ENCODE results near the gene ST3GAL6. TPM values are rescaled to one million over a fixed set of nuclear protein-coding genes. Genes with fewer than 3 reads are reported as not detected.
A peak's percentile ranks its signal among the peaks of the same experiment; 100 is the strongest.

The ST3GAL6 gene
- total and polyA plus RNA-seq, 2 of the 13 experiments (the other 11 are each of a cell fraction or from before 2014, with no cell fraction given) = 17.5 to 23.2 TPM

DNA sequence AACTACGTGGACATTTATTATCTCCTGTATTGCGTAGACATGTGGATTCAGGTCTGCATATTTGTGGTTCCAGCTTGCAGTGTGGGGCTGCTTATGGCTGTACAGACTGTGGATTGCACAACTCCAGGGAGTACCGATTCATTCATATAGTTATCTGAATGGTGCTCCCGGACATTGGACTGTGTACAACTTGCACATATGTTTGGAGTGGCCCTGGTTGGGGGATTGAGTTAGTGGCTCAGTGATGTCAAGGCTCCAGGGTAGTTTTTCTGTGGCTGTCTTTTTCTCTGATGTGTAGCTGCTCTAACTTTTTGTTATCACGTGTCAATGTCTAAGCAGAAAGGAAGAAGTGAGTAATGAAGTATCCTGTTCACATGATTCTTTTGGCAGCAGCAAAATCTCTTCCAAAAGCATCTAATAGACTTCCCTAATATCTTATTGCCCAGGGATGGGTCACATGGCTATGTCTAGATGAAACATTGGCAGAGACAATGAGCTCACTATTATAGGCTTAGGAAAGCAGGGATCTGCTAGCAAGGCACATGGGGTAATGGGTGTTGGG, 15.8 kb downstream of the ST3GAL6 start (continued):
- TF ChIP-seq, protein P1, sequence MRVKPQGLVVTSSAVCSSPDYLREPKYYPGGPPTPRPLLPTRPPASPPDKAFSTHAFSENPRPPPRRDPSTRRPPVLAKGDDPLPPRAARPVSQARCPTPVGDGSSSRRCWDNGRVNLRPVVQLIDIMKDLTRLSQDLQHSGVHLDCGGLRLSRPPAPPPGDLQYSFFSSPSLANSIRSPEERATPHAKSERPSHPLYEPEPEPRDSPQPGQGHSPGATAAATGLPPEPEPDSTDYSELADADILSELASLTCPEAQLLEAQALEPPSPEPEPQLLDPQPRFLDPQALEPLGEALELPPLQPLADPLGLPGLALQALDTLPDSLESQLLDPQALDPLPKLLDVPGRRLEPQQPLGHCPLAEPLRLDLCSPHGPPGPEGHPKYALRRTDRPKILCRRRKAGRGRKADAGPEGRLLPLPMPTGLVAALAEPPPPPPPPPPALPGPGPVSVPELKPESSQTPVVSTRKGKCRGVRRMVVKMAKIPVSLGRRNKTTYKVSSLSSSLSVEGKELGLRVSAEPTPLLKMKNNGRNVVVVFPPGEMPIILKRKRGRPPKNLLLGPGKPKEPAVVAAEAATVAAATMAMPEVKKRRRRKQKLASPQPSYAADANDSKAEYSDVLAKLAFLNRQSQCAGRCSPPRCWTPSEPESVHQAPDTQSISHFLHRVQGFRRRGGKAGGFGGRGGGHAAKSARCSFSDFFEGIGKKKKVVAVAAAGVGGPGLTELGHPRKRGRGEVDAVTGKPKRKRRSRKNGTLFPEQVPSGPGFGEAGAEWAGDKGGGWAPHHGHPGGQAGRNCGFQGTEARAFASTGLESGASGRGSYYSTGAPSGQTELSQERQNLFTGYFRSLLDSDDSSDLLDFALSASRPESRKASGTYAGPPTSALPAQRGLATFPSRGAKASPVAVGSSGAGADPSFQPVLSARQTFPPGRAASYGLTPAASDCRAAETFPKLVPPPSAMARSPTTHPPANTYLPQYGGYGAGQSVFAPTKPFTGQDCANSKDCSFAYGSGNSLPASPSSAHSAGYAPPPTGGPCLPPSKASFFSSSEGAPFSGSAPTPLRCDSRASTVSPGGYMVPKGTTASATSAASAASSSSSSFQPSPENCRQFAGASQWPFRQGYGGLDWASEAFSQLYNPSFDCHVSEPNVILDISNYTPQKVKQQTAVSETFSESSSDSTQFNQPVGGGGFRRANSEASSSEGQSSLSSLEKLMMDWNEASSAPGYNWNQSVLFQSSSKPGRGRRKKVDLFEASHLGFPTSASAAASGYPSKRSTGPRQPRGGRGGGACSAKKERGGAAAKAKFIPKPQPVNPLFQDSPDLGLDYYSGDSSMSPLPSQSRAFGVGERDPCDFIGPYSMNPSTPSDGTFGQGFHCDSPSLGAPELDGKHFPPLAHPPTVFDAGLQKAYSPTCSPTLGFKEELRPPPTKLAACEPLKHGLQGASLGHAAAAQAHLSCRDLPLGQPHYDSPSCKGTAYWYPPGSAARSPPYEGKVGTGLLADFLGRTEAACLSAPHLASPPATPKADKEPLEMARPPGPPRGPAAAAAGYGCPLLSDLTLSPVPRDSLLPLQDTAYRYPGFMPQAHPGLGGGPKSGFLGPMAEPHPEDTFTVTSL (CRISPR knock-in tag; IDR thresholded peaks at IDR 0.05; ENCODE audit: borderline replicate concordance) = peak; percentile 78
- TF ChIP-seq, protein P2, sequence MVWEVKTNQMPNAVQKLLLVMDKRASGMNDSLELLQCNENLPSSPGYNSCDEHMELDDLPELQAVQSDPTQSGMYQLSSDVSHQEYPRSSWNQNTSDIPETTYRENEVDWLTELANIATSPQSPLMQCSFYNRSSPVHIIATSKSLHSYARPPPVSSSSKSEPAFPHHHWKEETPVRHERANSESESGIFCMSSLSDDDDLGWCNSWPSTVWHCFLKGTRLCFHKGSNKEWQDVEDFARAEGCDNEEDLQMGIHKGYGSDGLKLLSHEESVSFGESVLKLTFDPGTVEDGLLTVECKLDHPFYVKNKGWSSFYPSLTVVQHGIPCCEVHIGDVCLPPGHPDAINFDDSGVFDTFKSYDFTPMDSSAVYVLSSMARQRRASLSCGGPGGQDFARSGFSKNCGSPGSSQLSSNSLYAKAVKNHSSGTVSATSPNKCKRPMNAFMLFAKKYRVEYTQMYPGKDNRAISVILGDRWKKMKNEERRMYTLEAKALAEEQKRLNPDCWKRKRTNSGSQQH (CRISPR knock-in tag; IDR thresholded peaks at IDR 0.05; ENCODE audit: low read depth) = peak; percentile 70; the same call in 1 of the 2 replicates
- peak; percentile 86; the same call in 1 of the 2 replicates for TF ChIP-seq NCOR1 (IDR thresholded peaks at IDR 0.05; ENCODE audit: borderline replicate concordance, low read length)
- TF ChIP-seq, protein P3, sequence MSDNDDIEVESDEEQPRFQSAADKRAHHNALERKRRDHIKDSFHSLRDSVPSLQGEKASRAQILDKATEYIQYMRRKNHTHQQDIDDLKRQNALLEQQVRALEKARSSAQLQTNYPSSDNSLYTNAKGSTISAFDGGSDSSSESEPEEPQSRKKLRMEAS (IDR thresholded peaks at IDR 0.05) = 0 out of 2 replicates have a peak, but pooled peaks have one; percentile 14
- TF ChIP-seq ZNF709 (CRISPR knock-in tag; IDR thresholded peaks at IDR 0.05) = no peak
- TF ChIP-seq, protein P4, sequence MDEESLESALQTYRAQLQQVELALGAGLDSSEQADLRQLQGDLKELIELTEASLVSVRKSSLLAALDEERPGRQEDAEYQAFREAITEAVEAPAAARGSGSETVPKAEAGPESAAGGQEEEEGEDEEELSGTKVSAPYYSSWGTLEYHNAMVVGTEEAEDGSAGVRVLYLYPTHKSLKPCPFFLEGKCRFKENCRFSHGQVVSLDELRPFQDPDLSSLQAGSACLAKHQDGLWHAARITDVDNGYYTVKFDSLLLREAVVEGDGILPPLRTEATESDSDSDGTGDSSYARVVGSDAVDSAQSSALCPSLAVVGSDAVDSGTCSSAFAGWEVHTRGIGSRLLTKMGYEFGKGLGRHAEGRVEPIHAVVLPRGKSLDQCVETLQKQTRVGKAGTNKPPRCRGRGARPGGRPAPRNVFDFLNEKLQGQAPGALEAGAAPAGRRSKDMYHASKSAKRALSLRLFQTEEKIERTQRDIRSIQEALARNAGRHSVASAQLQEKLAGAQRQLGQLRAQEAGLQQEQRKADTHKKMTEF (CRISPR knock-in tag; IDR thresholded peaks at IDR 0.05) = peak; percentile 77; the same call in 1 of the 2 replicates
- 0 out of 2 replicates have a peak, but pooled peaks have one; percentile 34 for TF ChIP-seq ZFP1 (CRISPR knock-in tag; IDR thresholded peaks at IDR 0.05)
- TF ChIP-seq ETV5 (CRISPR knock-in tag; IDR thresholded peaks at IDR 0.05; ENCODE audit: borderline replicate concordance) = peak; percentile 61
- TF ChIP-seq KLF16 (CRISPR knock-in tag; IDR thresholded peaks at IDR 0.05) = peak in 1 of 2 experiments; percentile 50; a peak in 1 of 4 replicates
- TF ChIP-seq, protein P5, sequence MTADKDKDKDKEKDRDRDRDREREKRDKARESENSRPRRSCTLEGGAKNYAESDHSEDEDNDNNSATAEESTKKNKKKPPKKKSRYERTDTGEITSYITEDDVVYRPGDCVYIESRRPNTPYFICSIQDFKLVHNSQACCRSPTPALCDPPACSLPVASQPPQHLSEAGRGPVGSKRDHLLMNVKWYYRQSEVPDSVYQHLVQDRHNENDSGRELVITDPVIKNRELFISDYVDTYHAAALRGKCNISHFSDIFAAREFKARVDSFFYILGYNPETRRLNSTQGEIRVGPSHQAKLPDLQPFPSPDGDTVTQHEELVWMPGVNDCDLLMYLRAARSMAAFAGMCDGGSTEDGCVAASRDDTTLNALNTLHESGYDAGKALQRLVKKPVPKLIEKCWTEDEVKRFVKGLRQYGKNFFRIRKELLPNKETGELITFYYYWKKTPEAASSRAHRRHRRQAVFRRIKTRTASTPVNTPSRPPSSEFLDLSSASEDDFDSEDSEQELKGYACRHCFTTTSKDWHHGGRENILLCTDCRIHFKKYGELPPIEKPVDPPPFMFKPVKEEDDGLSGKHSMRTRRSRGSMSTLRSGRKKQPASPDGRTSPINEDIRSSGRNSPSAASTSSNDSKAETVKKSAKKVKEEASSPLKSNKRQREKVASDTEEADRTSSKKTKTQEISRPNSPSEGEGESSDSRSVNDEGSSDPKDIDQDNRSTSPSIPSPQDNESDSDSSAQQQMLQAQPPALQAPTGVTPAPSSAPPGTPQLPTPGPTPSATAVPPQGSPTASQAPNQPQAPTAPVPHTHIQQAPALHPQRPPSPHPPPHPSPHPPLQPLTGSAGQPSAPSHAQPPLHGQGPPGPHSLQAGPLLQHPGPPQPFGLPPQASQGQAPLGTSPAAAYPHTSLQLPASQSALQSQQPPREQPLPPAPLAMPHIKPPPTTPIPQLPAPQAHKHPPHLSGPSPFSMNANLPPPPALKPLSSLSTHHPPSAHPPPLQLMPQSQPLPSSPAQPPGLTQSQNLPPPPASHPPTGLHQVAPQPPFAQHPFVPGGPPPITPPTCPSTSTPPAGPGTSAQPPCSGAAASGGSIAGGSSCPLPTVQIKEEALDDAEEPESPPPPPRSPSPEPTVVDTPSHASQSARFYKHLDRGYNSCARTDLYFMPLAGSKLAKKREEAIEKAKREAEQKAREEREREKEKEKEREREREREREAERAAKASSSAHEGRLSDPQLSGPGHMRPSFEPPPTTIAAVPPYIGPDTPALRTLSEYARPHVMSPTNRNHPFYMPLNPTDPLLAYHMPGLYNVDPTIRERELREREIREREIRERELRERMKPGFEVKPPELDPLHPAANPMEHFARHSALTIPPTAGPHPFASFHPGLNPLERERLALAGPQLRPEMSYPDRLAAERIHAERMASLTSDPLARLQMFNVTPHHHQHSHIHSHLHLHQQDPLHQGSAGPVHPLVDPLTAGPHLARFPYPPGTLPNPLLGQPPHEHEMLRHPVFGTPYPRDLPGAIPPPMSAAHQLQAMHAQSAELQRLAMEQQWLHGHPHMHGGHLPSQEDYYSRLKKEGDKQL (CRISPR knock-in tag; IDR thresholded peaks at IDR 0.05; ENCODE audit: low read depth) = peak; percentile 53; the same call in 1 of the 2 replicates
- no peak for TF ChIP-seq ESRRA (CRISPR knock-in tag; IDR thresholded peaks at IDR 0.05; ENCODE audit: low read depth)
- TF ChIP-seq NONO (IDR thresholded peaks at IDR 0.05) = no peak
- peak; percentile 71; the same call in 1 of the 2 replicates for TF ChIP-seq NONO (CRISPR knock-in tag; conservative IDR thresholded peaks at IDR 0.05)
- peak; percentile 100 for TF ChIP-seq ZNF264 (CRISPR knock-in tag; IDR thresholded peaks at IDR 0.05)
- peak; percentile 37; the same call in 1 of the 2 replicates for TF ChIP-seq ZNF557 (CRISPR knock-in tag; IDR thresholded peaks at IDR 0.05)
